OCI-LY3 (cell line): ENCODE data around the gene CLCC1.

Source experiments
- CTCF ChIP-seq: fragments of 200-600, 300-600 bp; sonication (generic); IDR thresholded peaks from 2 replicates; pipeline ENCODE4 v1.5.1; 2014; ENCODE audit warnings: antibody characterized with exemption, low read length, low read depth
- EZH2phosphoT487 ChIP-seq: fragments of 200-600 bp; shearing (Covaris generic); IDR thresholded peaks from 2 replicates; pipeline ENCODE4 v1.6.1; 2018; ENCODE audit warnings: antibody characterized with exemption, mixed run types, low read depth

GRCh38 chr1:109011335-109011734 lies 48.1 kb upstream of the CLCC1 start:
- no peak for TF ChIP-seq CTCF
- TF ChIP-seq EZH2phosphoT487: no peak
